GM21447 (cell line): ENCODE measurements around the gene SVEP1.
"Not testable (repeated sequence)": the region's sequence is repeated elsewhere in the genome, so short reads cannot be mapped to it uniquely, and the experiment has no call there.

Experiments
- ATAC-seq: cut with Tn5 transposase; IDR thresholded peaks from one replicate; pipeline ENCODE4 v1.9.1; 2021; ENCODE audit not compliant: unreplicated experiment

SVEP1 gene

DNA sequence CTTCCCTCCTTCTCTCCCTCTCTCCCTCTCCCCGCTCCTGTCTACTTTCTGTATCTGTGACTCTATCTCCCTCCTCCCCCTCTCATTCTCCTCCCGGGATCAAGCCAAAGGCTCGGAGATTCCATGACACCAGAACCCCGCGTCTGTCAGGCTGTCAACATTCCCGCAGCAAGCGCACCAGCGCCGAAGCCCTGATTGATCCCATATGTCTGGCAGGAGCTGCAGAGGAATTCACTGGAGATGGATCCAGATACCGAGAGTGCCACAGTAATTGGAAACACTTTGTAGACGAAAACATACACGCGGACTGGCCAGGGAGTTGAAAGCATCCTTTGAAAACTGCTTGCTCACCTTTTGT is 300 bp upstream of the SVEP1 start:
- ATAC-seq = no peak

DNA sequence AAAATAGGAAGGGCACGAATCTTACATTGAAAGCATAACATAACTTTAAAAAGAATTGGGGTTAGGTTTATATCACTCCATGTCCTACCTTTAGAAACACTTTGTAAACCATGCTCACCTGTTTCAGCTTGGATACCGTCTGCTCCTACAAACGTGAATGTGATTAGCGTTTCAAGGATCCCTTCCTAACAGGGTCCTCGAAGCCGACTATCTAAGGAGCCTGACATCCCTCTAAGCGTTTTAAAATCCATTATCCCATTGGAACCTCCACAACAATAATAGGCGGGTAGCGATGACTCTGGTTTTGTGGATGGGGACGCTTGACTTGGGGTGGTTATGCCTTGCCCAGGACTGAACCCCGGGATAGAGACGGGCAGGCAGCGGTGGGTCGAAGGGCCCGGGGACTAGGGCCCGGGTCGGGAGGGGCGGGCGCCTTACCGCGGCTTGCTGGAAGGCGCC is 937 bp downstream of the SVEP1 start:
- ATAC-seq = no peak

DNA sequence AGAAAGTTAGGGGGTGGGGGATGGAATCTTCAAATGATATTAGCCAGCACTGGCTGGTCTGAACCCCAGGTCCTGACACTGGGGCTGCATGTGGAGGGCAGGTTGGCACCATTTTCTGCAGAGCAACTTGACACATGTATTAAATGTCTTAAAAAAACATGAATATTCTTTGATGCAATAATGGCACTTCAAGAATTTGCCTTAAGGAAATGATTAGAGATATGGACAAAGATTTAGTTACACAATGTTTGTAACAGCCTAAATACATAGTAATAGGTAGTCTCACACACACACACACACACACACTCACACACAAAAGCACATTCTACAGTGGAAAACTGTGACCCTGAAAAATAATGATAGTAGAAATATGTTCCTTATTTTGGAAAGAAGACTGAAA is 3.6 kb downstream of the SVEP1 start:
- no peak for ATAC-seq

DNA sequence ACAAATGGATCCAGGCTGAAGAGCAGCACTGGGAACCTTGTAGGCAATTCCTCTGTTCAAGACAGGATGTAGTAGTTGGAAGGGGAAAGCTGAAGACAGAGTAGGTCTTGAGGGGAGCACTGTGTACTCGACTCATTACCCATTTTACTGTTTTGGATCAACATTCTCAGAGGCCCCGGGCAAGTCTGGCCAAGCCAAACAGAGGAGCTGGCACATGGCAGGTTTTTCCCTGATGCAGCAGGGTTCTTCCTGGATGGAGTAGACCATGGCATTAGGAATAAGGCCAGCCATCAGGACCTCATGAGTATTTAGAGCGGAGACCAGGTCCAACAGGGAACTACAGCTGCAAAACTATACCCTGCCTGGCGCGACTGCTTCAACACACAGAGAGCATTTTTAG is 4.4 kb downstream of the SVEP1 start:
- no peak for ATAC-seq

DNA sequence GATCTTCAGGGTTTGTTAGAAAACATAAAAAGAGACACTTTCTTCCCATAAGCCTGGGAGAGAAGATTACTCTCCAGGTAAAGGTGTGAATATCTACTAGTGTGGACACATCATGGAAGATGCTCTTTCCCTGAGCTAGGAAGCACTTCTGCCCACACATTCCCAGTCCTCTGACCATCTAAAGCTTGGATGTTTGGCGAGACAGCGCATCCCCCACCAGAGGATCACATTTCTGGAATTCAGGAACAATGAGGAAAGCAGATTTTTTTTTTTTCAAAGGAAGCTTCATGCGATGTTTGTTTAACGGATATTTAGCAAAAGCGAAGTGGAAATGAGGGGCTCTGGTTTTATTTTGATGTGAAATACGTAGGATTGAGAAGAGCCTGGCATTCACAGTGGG is 6.2 kb downstream of the SVEP1 start:
- no peak for ATAC-seq

DNA sequence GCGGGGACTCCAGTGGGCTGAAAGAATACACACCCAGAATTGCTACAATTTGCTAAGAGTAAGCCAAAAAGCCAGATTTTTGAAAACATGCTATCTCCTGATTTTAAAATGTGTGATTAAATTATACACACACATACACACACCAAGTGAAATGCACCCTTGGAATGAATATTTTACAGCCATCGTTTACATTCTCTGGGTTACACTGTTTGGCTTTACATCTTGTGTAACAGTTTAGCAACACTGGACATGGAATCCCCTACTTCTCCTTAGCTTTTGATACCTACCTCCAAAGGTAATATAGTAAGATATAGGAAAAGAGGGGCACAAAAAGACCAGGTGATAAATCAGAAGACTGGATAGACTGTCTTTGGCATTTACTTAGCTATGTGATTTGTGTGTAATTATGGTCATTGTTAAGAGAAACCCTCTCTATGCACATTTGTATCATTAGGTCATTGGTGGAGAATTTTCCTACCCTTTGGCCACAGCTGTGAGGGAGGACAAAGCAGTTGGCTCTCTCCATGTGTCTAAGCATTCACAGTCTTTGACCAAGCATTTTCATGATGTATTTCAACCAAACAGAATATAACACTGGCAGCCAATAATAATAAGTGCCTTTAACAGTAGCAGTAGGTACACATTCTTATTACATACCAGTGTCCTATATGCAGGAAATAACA is 7.6 kb downstream of the SVEP1 start:
- ATAC-seq = no peak

DNA sequence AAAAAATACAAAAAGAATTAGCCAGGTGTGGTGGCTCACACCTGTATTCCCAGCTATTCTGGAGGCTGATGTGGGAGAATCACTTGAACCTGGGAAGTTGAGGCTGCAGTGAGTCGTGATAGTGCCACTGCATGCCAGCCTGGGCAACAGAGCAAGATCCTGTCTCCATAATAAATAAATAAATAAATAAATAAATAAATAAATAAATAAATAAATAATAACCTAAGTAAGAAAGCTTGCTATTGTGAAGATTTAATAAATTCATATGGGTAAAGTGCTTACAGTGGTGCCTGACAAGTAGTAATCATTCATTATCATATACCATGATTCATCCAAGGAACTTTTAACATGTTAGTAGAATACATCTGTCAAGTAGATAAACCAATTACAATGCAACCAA is 13.4 kb downstream of the SVEP1 start:
- ATAC-seq = no peak

DNA sequence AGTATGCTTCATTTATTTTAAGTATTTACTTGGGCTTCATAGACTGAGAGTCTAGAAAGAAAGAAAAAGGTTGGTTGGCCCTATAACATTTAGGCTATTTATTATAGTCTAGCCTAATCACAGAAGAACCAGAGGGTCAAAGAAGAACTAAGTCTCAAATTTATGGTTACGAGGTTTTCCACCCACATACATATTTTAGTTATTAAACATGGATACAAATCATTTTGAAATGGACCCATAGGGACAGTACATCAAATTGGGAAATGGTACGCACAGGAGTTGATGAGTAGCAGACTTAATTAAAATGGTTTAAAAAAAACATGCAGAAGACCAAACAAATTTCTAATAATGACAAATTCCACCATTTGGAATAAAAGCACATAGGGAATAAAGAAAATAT is 17.7 kb downstream of the SVEP1 start:
- no peak for ATAC-seq

DNA sequence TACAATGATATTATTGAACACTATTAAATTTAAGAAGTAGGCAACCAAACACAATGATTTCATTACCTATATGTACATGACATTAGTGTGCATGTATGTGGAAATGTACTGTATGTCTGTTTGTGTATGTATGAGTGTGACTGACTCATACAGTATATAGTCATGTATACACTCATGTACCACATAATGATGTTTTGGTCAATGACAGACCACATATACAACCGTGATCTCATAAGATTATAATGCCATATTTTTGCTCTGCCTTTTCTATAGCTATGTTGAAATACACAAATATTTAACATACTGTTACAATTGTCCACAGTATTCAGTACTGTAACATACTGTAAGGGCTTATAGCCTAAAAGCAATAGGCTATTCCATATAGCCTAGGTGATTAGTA is 19.7 kb downstream of the SVEP1 start:
- ATAC-seq = no peak

DNA sequence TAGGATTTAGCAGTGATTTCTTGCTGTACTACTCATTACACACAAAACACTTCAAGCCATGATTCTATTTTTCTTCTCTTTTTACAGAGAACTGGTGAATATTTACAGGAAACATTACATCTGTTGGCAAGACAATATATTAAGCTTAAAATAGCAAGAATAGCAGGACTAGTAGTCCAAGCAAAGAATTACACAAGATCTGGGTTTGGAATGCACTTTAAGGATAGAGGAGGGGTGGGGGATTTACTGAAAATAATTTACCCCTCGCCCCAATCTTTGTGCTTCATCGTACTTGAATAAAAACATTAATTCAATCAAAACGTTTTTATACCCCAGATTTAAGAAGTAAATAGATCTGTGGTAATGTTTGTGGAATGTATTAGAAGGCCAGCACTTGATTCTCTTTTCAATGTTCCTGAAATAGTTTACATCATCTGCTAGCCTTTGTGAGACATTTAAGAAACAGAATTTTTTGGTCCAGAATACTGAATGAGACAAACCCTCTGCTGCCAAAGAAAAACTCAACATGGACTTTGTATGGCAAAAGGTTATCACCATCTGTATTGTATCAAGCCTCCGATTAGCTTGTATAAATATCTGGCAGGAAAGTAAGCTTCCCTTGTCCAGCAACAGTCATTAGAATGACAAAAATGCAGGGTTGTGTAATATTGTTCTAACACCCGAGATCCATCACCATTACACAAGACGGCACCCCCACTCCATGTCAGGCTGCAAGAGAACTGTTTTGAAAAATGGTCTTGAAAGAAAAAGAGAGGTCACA is 23.8 kb downstream of the SVEP1 start:
- ATAC-seq = no peak

DNA sequence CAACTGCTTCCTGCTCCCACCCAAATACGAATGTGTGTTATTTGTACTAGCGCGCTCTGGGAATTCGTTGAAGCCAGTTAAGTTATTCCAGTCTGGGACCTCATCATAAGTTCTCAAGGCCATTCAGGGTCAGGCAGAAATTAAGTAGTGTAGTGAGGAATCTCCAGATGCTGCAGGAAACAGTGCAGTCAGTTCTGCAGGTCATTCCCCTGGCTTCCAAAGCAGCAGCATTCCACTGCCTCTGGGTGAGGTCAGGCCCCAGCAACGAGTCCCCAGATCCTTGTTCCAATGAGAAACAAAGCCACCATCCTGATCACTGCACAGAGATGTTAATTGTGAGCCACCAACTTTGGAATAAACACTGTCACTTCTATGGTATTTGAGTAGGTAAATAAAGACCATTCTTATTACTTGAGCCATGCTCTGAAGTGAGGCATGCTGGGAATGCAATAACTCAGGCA is 33.1 kb downstream of the SVEP1 start:
- no peak for ATAC-seq

DNA sequence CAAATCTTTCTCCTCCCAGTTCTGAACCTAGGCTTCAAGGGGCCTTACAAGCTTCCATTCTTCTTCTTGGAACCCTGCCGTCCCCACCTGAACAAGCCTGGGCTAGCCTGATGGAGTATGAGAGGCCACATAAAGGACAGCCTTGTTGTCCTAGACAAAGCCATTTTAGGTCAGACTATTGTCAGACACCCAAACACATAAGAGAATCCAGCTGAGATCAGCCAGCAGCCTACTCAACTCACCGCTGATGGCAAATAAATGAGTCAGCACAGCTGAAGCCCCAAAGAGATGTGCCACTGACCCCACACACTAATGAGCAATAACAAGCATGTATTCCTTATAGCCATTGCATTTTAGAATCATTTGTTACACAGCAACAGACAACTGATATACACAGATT is 33.8 kb downstream of the SVEP1 start:
- no peak for ATAC-seq

DNA sequence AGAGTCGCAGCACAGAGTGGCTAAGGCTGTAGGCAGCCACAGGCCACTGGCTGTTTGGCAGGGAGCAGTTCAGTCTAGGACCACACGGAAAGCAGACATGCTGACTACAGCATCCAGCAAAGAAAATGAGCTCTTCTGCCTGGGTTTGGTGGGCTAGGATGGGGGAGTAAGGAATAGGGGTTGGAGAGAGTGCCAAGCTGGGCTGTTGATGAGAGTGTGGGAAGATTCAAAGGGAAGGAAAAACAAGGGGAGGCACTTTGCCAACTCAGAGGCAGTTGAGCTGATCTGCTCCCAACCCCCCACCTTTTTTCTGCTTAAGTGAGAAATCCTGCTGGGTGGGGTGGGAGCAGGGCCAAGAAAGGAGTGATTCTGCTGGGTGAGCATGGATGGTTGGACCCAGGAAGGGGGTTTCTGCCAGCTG is 35.9 kb downstream of the SVEP1 start:
- ATAC-seq = no peak

DNA sequence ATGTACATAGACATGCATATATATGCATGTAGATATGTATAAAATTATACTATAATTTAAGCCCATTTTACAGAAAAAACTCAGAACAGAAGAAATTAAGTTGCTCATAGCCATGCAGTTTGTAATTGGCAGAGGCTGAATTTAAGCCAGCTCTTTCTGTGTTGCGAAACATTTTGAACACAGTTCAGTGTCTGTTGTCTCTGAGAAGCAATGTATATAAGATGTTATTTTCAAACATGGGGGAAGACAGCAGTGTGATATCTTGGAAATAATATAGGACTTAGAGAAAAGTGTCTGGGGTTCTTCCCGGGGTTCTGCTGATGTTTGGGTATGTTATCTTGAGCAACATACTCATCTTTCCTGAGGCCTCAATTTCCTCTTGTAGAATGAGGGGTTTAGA is 37.6 kb downstream of the SVEP1 start:
- no peak for ATAC-seq

DNA sequence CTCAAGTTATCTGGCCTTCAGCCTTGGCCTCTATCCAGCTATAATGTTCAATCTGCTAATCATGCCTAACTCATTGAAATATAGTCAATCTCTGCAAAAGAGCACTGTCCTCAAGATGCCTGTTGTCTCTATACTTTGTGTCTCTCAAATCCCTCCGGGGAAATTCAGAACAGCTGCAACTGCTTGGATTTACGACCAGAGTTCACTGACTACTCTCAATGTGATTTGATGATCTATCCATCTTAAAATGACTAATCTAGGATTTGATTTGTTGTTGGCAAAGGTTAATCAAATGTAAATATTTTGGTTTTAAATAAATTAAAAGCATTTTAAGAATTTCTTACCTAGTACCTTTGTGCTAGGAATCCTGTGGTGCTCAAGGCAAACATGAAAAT is 40.9 kb downstream of the SVEP1 start:
- ATAC-seq = no peak

DNA sequence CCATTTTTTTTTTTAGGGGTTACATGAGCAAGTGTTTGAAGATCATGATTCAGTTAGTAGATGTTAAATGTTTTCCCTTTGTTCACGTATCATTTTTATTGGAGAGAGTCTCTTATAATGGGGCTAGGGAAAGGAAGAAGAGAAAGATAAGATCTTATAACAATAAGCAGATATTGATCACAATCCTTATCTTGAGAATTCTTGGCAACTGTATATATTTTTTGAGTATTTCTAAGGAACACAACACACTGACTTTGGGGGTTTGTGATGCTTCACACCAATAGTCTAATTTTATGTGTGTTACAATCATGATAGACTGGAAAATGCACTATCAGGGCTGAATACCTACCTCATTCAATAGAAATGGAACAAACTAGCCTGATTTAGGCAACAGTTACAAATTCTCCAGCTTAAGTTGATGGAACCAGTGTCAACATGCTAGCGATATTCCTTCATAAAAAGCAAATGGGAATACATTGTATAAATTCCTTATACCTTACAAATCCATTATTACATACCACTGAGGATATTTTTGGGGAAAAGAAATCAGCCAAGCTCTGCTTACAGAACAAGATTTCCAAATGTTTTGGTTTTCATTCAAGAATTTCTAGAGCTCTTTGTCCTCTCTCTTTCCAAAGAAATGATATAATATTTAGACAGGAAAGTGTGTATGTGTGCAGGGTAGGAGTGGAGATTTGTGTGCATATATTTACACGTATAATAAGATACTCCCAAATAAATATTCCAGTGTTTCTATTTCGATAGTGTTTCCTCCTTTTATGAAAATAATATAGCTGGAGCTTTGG is 41.5 kb downstream of the SVEP1 start:
- no peak for ATAC-seq

DNA sequence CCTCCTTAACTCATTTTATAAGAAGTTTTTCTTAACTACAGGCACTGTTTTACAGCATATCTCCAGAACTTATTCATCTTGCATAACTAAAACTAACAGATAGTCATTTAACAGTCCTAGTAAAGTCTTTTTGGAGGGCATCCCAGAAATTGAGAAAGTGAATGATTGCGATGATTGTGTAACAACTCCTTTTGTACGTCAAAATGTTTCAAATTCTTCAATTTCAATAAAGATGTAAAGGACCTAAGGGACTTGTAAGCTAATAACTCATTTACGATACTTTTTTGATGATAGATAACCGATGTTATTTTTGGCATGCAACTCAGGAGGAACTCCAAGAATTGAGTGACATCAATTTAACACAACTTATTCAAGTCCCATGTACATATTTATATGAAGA is 42.7 kb downstream of the SVEP1 start:
- no peak for ATAC-seq

DNA sequence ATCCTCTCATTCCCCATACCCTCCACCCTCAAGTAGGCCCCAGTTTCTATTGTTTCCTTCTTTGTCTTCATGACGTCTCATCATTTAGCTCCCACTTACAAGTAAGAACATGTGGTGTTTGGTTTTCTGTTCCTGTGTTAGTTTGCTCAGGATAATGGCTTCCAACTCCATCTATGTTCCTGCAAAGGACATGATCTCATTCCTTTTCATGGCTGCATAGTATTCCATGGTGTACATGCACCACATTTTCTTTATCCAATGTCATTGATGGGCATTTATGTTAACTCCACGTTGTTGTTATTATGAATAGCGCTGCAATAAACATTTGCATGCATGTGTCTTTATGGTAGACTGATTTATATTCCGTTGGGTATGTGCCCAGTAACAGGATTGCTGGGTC is 45.4 kb downstream of the SVEP1 start:
- ATAC-seq = not testable (repeated sequence)

DNA sequence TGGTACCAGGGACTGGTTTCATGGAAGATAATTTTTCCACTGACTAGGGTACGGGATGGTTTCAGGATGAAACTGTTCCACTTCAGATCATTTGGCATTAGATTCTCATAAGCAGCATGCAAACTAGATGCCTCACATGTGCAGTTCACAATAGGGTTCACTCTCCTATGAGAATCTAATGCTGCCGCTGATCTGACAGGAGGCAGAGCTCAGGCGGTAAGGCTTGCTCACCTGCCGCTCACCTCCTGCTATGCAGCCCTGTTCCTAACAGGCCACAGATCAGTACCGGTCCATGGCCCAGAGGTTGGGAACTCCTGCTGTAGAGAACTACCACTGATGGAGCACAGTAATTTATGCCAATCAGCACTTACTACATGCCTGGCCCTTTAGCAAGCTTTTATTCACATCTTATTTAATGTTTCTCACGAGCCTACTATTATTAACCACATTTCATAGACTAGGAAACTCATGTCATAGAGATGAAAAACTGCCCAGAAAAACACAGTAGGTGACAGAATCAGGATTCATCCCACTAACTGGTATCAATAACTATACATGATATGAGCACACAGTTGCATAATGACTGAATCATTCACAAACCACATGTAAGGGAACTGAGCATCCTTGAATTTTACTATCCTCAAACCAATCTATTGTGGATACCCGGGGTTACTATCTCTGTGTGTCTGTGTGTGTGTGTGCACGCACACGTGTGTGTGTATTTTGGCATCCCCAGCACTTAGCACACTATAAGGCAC is 46.5 kb downstream of the SVEP1 start:
- no peak for ATAC-seq

DNA sequence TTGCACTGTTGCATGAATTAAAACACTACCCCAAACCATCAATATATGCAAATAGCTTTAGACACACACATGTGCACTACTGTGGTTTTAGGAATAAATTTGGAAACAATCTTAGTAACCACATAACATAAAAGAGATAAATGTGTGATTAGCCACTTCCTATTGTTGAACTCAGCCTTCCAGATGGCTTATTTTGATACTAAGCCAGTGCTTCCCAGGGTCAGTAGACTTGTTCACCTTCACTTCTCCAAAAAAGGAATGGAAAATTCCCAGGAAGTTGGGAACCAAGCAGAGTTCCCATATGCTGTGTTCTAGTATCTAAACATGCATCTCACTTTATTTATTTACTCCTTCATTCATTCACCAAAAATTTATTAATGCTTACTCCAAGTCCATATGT is 47.8 kb downstream of the SVEP1 start:
- no peak for ATAC-seq

DNA sequence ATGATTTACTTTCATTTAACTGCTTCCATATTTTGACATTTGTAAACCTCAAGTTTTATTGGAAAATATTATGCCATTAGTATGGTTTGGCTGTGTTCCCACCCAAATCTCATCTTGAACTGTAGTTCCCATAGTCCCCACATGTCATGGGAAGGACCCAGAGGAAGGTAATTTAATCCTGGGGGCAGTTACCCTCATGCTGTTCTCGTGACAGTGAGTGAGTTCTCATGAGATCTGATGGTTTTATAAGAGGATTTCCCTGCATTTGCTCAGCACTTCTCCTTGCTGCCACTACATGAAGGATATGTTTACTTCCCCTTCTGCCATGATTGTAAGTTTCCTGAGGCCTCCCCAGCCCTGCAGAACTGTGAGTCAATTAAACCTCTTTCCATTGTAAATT is 48.3 kb downstream of the SVEP1 start:
- not testable (repeated sequence) for ATAC-seq
